Right lung (tissue), 5 donors: ENCODE results near the gene TENT4A. TPM values are rescaled to one million over a fixed set of nuclear protein-coding genes. Genes with fewer than 3 reads are reported as not detected.
"Not testable (repeated sequence)": the region's sequence is repeated elsewhere in the genome, so short reads cannot be mapped to it uniquely, and the experiment has no call there.

ENCODE experiments used
- DNase-seq, 2 donors: peaks; one replicate each; pipeline ENCODE4 v3.0.0-alpha.2; 2013
- polyA plus RNA-seq, 5 donors: library from polyadenylated mRNA; unstranded; fragments of 120-200 nt; gene quantifications; one replicate each; pipeline versions ENCODE4 v1.2.1 to v1.2.3, GENCODE V29; 2013; ENCODE audit warnings: inconsistent platforms in 1 of 5, low replicate concordance in 1 of 5; ENCODE audit not compliant: insufficient read length in 5 of 5, insufficient read depth in 1 of 5

TENT4A gene
- polyA plus RNA-seq, 5 donors = 27.9 to 35.9 (median 31.6) TPM

GRCh38 chr5:6768590-6769230 is 55.5 kb downstream of the TENT4A start:
- DNase-seq = no peak

GRCh38 chr5:6770826-6771607 is 57.8 kb downstream of the TENT4A start:
- no peak for DNase-seq

- no peak for DNase-seq
These were observed 59.7 kb downstream of the TENT4A start for GRCh38 chr5:6772886-6773285.

GRCh38 chr5:6773342-6774035 is 60.3 kb downstream of the TENT4A start:
- DNase-seq = no peak

- DNase-seq = not testable (repeated sequence)
These were observed 61.0 kb downstream of the TENT4A start for GRCh38 chr5:6774207-6774606.

GRCh38 chr5:6774721-6775204 is 61.5 kb downstream of the TENT4A start:
- DNase-seq = no peak

- no peak for DNase-seq
These were observed 62.3 kb downstream of the TENT4A start for GRCh38 chr5:6775571-6775970.

GRCh38 chr5:6780802-6781391 is 67.7 kb downstream of the TENT4A start:
- DNase-seq = no peak

- no peak for DNase-seq
These were observed 68.5 kb downstream of the TENT4A start for GRCh38 chr5:6781716-6782115.

GRCh38 chr5:6783787-6784186 is 70.6 kb downstream of the TENT4A start:
- DNase-seq = no peak

GRCh38 chr5:6784481-6784880 is 71.2 kb downstream of the TENT4A start:
- DNase-seq = no peak

GRCh38 chr5:6785161-6785860 is 72.1 kb downstream of the TENT4A start:
- no peak for DNase-seq

- DNase-seq = no peak
These were observed 72.6 kb downstream of the TENT4A start for GRCh38 chr5:6785861-6786180.

GRCh38 chr5:6786786-6787495 is 73.7 kb downstream of the TENT4A start:
- DNase-seq = no peak

GRCh38 chr5:6787941-6788340 is 74.7 kb downstream of the TENT4A start:
- DNase-seq = no peak

- DNase-seq = no peak
These were observed 75.2 kb downstream of the TENT4A start for GRCh38 chr5:6788439-6788838.

- no peak for DNase-seq
These were observed 75.9 kb downstream of the TENT4A start for GRCh38 chr5:6788956-6789649.

GRCh38 chr5:6790346-6790865 is 77.2 kb downstream of the TENT4A start:
- no peak for DNase-seq

- no peak for DNase-seq
These were observed 77.8 kb downstream of the TENT4A start for GRCh38 chr5:6791031-6791430.

- DNase-seq = no peak
These were observed 79.1 kb downstream of the TENT4A start for GRCh38 chr5:6792376-6792775.
